Right lung (tissue), 5 donors: ENCODE data around the gene C2CD2. TPM values are rescaled to one million over a fixed set of nuclear protein-coding genes. Genes with fewer than 3 reads are reported as not detected.

ENCODE experiments used
- DNase-seq, 2 donors: peaks; one replicate each; pipeline ENCODE4 v3.0.0-alpha.2; 2013
- polyA plus RNA-seq, 5 donors: library from polyadenylated mRNA; unstranded; fragments of 120-200 nt; gene quantifications; one replicate each; pipeline versions ENCODE4 v1.2.1 to v1.2.3, GENCODE V29; 2013; ENCODE audit warnings: inconsistent platforms in 1 of 5, low replicate concordance in 1 of 5; ENCODE audit not compliant: insufficient read length in 5 of 5, insufficient read depth in 1 of 5

Gene C2CD2
- polyA plus RNA-seq, 5 donors, result 13.8 to 23.3 (median 19.5) TPM

DNA sequence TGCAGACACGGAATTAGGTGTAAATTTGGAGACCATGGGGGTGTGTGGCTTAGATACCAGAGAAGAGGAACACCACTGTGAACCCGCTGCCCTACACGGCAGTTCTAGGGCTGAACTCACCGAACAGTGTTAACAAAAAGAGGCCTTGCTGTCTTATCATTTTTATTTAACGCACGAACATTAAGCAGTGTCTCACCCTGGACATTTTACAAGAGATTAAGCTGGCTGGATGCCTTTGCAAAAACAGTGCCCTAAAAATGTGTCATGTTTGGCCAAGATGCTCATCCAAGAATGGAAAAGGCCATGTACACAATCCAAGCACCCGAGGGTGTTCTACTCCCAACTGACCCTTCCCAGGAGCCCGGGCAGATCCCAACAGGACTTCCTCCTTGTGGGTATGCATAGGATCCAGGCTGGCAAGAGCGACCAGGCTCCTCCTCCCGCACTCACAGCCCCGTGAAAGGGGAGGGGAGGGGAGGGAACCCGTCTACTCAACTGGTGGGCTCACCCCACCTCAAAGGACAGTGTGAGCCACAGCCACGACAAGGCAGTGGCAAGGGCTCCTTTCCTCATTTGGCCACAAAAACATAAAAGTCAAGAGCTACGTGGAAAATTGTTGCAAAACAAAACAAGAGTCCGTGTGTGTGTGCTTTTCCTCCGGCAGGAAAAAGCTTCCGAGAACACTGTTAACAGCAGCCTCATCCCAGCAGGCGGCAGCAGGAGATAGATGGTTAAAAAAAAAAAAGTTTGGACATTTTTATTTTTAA is 20.3 kb downstream of the C2CD2 start:
- no peak for DNase-seq

DNA sequence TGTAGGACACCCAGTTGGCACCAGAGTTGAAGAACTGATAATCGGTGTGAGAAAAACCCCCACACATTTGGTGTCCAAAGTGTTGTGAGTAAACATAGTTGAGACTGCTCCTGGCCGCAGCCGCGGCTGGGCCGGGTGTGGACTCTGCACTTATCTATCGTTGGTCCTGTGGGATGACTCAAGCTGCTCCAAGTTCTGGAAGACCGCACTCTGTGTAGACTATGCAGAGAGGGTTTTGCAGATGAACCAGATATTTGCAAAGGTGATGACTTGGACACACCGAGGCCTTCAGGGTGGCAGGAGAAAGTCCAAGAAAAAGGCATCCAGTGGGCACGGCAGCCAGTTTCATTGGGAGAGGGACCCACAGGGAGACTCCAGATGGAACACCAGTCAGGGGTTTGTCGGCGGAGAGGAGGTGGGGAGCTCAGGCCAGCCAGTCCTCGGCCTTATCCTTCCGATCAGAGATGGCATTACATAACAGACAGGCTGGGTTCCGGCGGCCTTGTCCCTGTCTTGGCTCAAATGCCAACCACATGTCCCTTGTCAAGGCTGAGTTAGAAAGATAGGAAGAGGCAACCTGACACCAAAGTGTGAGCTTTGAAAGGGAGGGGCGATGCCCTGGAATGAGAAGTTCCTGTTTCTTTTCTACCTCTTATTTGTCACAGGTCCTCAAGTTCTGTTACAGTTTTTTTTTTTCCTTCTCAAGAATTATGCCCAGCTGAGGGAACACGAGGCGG is 21.1 kb downstream of the C2CD2 start:
- DNase-seq, result no peak

DNA sequence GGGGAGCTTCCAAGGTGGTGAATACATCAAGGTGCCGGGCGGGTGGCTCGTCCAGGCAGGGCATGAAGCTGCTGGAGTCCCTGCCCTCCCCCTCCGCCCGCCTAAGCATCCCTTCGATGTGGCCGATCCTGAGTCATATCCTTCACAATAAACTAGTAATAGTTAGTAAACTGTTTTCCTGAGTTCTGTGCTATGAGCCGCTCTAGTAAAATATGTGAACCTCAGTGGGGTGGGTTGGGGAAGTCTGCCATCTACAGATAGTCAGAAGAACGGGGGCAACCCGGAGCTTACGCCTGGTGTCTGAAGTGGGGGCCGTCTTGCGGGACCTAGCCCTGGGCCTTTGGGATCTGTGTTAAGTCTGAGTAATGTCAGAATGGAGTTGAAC is 21.6 kb downstream of the C2CD2 start:
- no peak for DNase-seq

DNA sequence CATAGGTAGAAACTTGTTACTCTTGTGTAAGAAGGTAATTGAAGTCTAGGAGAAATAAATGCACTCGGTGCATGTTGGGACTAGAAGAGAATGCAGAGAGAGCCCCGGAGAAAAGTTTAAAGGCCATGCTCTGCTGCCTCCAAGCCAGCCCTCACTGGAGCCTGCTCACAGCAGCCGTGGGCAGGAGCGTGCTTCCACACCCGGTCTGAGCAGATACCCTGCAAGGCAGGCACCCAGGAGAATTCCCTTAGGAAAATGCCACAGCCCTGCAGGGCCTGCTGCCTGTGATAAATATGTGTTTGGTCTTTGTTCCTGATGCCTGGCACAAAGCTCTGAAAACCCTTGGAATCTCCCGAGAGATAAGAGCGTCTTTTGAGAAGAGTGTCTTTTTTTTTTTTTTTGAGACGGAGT is 22.8 kb downstream of the C2CD2 start:
- DNase-seq, result no peak

DNA sequence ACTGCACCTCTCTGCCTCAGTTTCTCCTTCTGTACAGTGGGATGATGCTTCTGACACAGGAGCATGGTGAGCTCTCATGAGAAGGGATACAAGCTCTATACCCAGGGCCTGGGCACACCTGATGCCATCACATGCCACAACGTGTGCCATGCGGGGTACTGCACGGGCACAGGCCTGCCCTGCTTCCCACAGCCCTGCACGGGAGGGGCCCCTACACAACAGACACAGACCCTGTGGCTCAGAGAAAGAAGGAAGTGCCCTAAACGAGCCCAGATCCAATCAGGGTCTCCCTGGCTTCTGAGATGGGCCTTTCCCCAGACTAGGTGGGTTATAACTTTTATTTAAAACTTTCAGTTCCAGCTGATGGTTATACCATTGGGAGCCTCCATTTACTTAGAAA is 24.6 kb downstream of the C2CD2 start:
- DNase-seq, result no peak

DNA sequence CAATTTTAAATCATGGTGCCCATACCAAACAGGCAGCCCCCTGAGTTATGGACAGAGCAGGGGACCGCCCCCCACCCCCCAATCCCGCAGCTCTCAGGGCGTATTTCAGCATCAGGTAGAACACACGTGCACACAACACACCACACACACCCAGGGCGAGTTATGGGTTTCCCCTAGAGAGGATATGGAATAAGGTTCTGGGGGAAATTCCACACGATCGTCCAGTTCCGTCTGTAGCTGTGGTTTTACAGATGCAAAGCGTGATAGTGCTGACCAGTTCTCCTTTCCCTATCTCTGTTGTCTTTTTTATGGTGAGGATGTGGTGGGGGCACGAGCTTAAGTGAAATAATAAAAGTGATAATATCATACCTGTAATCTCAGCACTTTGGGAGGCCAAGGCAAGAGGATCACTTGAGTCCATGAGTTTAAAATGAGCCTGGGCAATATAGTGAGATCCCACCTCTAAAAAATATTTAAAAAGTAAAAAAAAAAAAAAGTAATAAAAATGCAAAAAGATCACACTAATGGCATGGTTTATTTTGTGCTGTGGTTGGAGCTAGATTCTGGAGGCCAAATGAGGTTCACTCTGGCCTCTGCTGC is 25.1 kb downstream of the C2CD2 start:
- DNase-seq, result no peak

DNA sequence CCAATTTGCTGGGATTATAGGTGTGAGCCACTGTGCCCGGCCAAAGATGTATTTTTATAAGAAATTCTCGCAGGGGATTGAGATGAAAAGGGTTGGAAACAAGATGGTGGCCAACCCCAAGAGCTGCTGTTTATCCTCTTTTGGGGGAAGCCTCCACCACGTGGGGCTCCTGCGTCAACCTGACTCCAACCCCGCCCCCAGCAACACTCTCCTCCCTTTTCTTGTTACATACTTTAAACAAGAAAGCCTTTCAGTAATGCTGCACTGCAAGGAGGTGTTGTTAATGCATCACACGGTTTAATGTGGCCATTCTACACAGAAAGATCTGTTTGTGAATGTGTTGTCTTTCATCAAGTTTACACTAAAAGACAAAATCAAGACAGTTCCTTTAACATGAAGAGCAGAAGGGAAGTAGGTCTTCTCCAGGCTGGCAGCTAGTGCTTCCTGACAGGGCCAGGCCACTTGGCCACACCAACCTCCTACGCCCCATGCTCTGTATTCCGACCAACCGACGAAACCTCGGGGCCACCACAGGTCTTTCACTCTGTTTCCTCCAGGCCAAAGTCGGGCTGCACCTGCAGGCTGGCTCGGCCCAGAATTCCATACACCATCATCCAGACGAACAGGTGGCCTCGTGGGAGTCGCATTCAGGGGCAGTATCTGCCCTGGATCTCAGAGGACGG is 25.9 kb downstream of the C2CD2 start:
- no peak for DNase-seq

DNA sequence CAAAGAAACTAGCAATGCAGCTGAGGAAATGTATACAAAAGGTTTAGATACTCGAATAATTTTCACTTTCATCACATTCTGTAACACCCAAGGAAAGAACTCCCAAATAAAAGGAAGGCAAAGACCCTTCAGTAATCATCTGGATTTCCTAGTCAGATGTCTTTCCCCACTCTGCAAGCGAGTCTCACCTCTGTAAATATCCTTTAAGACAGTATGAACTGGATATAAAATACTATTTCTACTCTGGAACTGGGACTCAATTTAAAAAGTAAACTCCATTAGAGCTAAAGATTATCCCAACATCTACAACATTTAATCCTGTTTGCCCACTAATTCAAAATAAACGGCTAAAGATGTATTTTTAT is 27.0 kb downstream of the C2CD2 start:
- DNase-seq, result no peak

DNA sequence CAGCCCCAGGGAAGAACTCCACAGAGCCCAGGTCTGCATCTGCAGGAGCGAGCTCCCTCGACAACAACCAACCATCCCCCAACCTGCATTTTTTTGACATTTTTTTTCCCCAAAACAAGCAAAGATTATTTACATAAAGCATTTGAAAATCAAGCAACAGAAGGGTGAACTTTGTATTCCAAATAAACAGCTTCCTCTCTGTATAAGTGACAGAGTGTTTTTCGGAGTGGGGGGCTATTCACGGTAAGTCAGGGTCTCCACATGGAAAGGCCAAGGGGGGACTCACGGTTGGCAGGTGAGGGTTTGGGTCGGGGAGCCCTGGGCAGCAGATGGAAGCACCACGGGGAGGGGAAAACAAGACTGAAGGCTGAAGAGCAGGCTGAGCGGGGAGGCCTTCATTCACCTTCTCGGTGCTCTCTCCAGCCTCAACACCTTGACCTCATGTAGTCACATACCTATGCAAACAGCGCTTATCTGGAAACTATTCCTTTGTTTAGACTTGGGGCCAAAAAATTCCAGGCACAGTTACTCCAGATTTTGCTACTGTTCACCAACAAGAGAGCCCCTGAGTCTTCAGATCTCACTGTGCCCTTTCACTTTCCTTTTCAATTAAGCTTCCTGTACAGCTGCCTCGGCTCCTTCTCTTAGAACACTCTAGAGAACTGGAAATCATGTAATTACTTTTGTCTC is 27.6 kb downstream of the C2CD2 start:
- peak; percentile 69 to 70 for DNase-seq

DNA sequence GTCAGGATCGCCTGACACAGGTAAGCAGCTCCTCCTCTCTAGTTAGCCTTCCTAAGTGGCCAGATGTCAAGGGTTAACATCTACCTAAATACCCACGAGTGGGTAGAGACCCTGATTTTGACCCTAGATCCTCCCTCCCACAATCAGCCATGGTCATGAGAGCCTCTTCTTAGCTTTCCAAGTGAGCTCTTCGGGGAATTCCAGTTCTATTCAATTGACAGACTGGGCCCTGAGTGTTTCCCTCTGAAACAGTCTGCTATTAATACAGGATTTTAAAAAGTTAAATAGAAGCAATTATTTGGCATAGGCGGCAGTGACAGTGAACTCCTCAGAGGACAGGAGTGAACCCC is 28.1 kb downstream of the C2CD2 start:
- DNase-seq, result no peak

DNA sequence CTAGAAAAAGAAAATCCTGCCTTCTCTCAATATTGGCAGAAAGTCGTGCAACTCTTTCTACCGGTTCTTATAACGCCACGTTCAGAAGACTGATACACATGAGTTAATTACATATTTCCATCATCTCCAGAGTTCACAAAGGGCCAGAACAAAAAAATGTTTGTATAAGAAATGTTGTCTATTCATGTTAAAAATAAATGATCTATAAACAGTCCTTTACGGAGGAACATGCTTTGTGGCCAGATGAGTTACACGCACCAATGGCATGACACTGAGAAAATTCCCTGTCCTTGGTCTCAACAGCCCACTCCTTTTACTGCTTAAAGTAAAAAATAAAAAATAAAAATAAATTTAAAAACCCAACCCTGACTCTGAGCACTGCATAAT is 29.5 kb downstream of the C2CD2 start:
- no peak for DNase-seq

DNA sequence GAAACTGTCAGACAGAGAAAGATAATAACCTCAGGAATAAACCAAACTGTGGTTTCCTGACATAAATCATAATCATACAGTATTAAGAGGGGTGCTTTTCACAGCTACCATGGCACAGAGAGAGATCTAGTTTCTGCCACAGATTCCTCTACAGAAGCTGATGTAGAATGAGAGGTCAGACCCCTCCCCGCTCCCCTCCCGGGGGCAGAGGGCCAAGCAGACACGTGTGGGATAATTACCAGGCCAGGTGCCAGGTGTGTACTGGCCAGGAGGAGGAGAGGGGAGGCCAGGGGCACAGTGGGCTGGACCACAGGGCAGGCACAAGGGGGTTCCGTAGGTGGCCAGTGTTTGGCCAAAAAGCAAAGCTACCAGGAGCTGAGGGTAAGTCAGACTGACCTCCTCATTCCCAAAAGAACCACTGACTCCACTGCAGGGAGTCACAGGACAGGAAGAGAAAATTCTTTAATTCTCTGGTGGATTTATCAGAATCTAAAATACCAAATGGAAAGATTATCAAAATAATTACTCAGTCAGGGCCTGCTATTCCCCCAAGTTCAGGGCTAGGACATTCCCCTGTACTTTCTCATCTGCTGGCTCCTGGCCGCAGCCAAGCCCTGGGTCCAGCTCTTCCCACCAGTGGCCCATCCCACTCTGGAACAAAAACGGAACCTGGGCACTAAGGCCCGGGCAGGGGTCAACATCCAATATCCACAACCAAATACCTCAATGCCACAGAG is 30.0 kb downstream of the C2CD2 start:
- no peak for DNase-seq

DNA sequence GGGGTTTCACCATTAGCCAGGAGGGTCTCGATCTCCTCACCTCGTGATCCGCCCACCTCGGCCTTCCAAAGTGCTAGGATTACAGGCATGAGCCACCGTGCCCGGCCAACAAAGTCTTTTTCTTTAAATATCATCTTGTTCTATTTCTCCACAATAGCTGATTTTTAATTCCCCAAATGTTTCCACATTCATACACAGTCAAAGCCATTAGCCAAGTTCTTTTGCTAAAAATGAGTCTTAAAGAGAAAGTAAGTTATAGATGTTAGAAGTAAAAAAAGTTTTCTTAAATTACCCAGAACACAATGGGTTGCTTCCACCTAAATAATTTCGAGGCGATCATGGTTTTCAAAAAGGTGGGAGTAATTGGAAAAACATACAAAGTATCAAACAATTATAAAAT is 30.6 kb downstream of the C2CD2 start:
- DNase-seq, result no peak

DNA sequence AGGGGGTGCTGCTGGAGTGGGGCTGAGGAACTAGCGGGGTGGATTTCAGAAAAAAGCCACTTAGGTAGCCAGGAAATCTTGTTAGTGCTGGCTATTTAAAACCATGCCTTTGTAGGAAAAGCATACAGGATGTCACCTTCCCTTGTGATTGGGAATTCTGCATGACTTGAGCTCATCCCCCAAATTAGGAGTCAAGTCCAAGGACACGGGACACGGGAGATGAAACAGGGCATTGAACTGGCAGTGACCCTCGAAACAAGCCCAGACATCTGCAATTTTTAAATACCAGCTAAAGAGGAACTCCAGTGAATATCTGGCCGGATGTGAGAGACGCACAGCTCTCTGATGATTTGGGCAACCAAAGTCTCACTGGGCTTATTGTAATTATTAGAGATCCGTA is 32.8 kb downstream of the C2CD2 start:
- DNase-seq, result no peak

DNA sequence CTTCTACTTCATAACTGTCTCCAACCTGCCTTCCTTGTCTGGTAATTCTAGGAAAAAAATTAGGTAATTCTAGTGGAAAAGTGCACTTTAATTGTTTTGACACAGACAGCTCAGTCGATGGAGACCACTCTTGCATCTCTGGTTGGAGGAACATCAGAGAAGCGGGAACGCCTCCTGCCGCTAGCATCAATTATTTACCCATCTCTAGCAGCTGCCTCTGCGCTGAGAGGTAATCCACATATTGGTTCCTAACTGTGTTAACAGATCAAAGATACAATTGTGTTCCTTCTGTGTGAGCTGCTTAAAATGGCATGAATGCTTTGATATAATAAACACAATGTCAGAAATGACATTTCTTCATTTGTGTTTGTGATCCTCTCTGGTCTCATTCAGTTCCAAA is 33.3 kb downstream of the C2CD2 start:
- no peak for DNase-seq

DNA sequence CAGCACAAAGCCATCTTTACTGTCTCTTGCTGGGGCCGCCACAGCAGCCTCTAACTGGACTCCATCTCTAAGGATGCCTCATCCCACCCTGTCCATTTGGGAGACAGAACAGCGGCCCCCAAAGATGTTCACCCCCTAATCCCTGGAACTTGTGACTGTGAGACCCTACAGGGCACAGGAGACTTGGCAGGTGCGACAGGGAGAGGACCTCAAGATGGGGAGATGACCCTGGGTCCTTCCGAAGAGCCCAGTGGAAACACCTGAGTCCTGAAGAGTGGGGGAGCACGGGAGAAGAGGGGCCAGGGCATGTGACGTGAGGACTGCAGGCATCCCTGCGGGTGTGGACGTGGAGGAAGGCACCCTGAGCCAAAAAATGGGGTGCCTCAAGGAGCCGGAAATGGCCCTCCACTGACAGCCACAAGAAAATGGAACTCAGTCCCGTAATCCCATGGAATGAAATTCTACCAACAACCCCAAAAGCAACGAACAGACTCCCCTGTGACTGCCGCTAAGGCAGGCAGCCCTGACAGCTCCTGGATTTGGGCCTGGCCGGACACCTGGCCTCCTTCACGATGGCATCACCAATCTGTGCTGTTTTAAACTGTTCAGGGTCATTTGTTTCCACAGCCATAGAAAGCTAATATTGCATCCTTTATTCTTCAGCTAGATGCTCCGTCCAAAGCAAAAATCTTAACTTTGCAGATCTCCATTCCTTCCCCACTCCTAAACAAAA is 34.0 kb downstream of the C2CD2 start:
- no peak for DNase-seq

DNA sequence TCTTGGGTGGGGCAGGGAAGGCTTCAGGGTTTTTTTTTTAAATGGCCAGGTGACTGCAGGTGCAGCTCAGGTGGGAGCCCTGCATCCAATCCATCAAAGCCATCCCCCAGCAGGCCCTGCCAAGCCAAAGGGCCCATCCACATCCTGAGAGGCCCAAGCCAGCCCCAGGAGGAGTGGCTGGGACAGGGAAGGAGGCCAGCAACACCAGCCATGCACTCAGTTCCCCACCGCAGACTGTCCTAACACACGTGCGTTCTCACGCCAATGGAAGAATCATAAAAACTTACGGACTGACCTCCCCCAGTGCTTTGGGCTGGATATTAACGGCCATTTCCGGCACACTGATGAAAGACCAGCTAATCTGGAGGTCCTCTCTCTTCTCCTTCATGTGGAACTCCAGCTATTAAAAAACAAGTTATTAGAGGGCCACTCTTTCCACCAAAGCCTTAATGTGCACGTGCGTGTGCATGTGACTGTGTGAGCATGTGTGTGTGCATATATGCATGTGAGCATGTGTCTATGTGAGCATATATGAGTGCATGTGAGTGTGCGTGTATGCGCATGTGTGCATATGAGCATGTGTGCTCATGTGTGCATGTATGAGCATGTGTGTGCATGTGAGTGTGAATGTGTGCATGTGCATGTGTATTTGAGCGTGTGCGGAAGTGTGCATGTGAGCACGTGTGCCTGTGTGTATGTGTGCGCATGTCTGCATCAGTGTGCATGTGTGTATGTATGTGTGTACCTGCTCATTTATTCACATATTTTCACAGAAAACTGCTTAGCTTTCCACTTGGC is 35.1 kb downstream of the C2CD2 start:
- DNase-seq, result no peak

DNA sequence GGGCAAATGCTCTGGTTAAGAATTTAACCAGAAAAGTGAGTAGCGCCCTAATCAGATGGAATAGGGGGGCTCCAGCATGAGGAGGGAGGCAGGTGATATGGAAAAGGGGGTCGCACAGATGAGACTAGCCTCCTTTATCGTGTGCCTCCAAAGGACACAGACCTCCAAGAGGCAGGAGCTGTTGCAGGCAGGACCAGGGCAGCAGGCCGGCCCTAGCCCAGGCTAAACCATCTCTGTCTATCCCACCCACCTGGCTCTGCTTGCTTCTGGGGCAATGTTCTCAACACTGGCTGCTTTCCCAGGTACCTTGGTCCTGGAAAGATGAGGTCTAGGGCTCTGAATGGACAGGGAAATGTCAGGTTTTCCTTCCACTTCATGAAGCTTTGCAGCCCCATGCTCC is 36.3 kb downstream of the C2CD2 start:
- DNase-seq, result no peak

DNA sequence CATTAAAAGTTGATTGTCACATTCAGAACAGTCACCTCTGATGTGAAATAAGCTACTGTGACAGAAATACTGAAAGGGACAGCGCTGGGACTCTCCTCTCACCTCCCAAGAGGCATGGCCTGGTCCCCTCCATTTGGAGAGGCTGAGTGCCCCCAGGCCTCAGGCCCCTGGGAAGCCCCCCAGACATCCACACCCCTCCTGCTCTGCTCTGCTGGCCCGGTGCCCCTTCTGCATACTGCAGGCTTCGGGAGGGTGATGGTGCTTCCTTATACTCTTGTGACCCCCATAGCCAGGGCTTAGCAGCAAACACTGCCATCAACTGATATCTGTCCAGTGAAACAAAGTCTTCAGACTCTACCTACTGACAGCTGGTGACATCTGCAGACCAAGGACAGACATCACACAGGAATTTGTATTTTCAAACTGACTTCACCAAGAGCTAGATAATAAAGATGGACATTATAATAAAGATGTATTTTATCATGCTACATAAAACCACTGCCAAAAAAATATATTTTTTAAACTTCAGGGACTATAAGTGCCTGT is 36.9 kb downstream of the C2CD2 start:
- DNase-seq, result no peak

DNA sequence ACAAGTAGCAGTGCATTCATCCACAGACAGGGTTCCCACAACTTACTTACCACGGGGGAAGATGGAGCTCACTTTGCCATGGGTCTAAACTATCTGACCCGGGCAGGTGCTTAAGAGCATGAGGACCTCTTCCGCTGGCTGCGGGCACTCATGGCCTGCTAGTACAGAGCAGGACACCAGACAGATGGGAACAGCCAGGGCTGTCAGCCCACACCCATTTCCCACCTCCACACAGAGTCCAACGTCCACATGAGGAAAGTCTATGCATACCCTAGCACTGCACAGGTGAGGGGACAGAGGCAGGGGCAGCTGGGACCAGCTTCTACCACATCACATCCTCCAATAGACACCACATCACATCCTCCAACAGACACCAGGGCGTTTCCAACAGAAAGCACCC is 38.9 kb downstream of the C2CD2 start:
- DNase-seq, result no peak
